GM04503 (cell line): ENCODE data around the gene CRHBP.
"Not testable (repeated sequence)": the region's sequence is repeated elsewhere in the genome, so short reads cannot be mapped to it uniquely, and the experiment has no call there.

ENCODE experiments used
- DNase-seq: peaks from one replicate; pipeline ENCODE4 v3.0.0-alpha.2; 2012; ENCODE audit warnings: low read depth

The CRHBP gene, protein sequence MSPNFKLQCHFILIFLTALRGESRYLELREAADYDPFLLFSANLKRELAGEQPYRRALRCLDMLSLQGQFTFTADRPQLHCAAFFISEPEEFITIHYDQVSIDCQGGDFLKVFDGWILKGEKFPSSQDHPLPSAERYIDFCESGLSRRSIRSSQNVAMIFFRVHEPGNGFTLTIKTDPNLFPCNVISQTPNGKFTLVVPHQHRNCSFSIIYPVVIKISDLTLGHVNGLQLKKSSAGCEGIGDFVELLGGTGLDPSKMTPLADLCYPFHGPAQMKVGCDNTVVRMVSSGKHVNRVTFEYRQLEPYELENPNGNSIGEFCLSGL

DNA sequence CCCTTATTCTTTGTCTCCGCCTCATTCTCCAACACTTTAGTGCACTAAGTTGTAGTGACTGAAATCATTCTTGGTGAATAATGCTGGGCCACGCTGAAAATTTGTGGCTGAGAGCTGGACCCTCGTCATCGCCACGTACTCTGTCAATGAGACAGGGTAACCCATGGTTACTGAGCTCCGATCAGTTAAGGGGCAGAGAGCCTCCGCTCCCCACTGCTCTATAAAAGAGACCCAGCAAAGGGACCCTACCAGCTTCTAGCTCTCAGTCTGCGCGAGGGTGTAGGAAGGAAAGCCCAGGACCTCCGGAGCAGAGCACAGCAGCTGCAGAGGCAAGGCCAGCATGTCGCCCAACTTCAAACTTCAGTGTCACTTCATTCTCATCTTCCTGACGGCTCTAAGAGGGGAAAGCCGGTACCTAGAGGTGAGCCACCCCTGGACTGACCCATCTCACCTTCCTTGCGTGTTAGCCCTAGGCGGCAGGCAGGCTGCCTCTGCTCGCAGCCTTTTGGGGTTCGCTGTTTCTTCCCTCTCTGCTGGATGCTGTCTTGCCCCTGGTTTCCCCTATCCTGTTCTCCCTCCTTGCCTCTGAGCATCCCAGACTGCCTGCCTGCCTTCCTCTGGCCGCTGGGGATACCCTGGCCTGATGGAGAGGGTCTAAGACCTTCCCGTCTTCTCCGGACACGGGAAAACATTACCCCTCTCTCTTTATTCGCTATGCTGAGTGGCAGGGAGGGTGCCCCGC lies at the start of gene CRHBP:
Gene CRHBP, plus strand, starts transcription at position 251 of the 742 bp plus-strand sequence. Its CDS starts 90 bp downstream, at position 341.
- no peak for DNase-seq

DNA sequence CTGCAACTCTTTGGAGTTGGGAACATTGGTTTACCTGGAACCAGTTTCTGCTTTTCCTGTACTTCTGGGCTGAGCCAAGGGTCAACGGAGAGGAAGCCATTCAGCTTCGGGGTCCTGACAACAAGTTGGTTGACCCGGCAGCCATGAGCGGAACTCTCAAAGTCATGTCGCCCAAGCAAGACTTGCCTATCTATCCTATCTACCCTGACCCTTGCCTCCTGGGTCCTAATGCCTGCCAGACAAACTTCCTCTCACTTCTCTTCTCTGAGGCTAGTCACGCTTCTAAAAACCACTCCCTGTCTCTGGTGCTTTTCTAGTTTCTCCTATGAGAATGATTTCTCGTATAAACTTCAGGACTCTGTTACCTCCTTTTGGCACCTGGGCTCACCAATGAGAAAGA lies 44.7 kb upstream of the CRHBP start:
- no peak for DNase-seq

DNA sequence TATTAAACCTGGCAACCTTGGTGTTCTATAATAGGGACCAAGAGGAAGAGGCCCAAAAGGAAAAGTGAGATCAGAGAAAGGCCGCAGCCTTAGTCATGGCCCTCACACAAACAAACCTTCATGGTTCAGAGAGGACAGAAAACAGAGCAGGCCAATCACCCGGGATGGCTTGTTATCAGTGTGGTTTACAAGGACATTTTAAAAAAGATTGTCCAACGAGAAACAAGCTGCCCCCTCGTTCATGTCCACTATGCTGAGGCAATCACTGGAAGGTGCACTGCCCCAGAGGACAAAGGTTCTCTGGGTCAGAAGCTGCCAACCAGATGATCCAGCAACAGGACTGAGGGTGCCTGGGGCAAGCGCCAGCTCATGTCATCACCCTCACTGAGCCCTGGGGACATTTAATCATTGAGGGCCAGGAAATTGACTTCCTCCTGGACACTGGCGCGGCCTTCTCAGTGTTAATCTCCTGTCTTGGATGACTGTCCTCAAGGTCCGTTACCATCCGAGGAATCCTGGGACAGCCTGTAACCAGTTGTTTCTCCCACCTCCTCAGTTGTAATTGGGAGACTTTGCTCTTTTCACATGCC lies 42.4 kb upstream of the CRHBP start:
- not testable (repeated sequence) for DNase-seq

DNA sequence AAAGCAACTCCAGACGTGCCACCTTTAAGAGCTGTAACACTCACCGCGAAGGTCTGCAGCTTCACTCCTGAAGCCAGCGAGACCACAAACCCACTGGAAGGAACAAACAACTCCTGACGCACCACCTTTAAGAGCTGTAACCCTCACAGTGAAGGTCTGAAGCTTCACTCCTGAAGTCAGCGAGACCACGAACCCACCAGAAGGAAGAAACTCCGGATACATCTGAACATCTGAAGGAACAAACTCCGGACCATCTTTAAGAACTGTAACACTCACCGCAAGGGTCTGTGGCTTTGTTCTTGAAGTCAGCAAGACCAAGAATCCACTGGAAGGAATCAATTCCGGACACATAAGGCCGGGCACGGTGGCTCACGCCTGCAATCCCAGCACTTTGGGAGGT lies 38.2 kb upstream of the CRHBP start:
- not testable (repeated sequence) for DNase-seq

DNA sequence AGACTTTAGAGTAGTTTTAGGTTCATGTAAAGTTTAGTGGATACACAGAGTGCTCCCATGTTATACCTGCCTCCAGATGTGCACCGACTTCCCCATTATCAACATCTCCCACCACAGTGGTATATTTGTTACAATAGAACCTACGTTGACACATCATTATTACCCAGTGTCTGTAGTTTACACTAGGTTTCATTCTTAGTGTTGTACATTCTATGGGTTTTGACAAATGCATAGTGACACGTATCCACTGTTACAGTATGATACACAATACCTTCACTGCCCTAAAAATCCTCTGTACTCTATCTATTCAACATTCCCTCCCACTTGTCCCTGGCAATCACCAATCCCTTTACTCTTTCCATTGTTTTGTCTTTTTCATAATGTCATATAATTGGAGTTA lies 34.3 kb upstream of the CRHBP start:
- no peak for DNase-seq

DNA sequence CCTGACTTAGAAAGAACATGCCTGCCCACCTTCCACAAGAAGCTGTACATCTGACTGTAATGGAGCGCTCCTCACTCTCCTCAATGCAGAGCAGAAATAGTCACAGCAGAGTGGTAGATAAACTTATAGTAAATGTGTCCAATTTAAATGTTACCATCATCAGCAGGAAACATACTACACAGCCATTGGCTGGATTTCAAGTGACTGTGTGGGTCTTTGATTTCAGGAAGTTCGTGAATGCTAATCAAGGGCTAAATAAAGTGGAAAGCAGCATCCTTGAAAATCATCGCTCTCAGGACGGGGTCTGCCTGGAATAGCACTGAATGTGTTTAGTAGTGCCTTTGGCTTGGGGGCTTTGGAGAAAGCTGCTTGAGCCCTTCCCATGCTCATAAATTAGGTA lies 32.4 kb upstream of the CRHBP start:
- DNase-seq: no peak

DNA sequence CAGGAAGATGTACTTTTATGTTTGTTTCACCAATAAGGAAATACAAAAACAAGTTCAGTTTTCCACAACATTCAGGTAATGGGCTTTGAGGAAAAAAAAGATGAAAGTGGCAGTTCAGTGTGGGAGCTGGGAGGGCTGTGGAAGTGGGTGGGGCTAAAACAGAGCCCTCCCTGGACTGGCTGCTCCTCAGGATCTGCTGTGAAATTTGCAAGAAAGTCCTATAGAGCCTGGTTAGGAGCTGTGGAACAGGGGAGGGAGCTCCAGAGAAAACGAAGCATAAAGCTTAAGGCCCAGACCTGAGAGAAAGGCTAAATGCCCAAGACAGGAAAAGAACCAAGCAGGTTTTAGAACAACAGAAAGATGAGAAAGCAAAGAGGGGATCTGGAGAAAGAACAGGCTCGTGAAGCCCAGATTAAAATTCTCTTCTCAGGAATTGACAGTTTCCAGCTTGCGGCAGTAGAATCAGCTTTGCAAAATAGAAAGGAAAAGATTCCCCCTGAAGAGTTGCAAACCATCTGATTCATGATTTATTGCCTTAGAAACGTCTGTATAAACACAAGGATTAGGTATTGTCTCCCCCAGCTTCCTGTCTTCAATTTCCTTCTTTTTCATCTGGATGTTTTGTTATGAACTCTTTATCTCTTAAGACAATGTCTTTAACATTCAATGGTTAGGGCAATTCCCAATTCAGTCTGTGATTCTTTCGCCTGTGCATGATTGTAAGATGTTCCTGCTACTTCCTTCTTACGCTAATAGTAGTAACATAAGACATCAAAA lies 26.3 kb upstream of the CRHBP start:
- DNase-seq: no peak

DNA sequence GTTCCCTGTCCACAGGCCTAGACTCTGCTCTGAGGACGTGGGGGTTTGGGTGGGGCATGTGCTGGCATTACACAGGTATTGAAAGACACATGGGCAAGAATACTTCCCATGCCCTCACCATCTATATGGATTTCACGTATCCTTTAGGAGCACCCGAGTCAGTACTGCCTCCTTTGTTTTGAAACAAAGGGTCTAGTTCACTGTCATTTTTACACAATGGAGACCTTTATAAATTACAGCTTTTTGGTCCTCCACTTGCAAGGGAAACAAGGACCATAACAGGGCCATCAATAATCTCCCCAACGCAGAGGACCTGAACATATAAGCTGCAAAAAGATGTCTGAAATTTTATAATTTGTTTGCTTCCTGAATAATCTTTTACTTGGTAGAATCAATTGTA lies 24.9 kb upstream of the CRHBP start:
- no peak for DNase-seq

DNA sequence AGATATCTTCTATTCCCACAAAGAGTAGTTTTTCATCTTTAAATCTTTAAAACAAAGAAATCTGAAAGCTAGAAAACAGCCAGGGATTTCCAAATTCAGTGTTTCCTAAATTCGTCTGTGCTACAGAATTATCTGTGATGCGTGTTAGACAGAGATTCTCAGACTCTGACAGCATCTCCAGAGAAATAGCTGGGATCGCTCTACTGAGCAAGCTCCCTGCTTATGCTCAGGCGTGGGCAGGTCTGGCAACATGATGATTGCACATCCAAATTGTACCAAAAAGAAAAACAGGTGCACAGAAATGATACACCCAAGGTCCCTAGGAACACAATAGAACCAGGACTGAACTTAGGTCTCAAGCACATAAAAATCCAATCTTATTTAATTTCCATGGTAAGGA lies 22.8 kb upstream of the CRHBP start:
- no peak for DNase-seq

DNA sequence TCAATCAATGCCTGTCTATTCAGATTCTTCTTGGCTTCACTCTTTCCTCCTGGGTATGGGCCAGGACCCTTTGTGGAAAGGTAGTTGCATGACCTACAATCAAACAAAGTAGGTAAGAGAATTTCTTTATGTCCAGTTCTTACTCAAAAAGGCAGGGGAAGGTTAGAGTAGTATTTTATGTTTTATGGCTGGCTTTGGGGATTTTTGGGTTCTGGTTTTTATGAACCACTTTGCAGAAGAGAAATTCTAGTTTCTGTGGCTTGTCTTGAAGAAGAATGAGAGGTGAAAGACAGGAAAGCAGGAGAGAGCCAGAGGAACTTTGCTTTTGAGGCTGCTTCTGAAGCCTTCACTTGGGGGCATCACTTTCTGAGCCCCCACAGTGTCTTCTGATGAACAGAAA lies 14.7 kb upstream of the CRHBP start:
- DNase-seq: no peak

DNA sequence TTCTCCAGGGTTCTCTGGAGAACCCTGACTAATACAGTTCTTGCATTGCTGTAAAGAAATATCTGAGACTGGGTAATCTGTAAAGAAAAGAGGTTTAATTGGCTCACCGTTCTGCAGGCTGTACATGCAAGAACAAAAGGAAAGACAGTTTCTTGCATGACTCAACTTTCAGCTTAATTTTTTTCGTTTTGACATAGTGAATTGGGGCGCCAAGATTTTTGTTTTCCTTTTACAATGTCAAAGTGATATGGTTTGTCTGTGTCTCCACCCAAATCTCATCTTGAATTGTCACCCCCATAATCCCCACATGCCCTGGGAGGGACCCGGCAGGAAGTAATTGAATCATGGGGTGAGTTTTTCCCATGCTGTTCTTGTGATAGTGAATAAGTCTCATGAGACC lies 11.8 kb upstream of the CRHBP start:
- no peak for DNase-seq

DNA sequence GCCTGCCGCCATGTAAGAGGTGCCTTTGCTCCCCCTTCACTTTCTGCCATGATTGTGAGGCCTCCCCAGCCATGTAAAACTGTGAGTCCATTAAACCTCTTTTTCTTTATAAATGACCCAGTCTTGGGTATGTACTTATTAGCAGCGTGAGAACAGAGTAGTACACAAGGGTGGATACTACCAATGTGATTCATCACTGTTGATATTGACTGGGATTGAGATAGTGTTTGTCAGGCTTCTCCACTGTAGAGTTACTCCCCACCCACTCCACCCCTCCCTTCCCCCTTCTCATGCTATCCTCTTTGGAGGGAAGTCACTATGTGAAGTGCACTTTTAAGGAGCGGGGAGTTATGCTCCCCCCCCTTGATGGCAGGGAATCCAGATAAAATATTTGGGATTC lies 11.4 kb upstream of the CRHBP start:
- no peak for DNase-seq

DNA sequence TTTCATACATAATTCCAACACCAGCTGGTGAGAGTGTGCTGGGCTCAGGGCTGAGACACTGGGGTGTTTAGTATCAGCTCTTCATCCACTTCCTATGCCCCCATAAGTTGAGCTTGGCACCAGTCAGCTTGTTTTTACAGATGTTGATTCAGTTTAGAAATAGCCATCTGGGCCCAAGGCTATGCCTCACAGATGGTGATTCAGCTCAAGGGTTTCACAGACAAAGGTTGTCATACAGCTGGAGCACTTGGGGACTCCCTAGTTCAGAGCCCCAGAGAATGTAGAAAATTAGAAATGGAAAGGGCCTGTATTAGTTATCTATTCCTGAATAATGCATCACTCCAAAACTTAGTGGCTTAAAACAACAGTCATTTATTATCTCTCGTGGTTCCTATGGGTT lies 10.3 kb upstream of the CRHBP start:
- peak; percentile 15 for DNase-seq

DNA sequence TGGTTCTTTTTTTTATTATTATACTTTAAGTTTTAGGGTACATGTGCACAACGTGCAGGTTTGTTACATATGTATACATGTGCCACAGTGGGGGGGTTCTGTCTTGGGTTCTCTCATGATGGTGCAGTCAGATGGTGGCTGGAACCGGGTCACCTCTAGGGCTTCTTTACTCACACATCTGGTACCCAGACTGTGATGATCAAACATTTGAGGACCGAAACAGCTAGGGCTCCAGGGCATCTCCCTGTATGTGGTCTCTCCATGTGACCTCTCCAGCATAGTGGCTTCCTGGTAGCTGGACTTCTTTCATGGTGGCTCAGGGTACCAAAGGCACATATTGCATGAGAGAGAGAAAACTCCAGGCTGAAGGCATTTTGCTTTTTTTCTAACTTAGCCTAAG lies 9.8 kb upstream of the CRHBP start:
- DNase-seq: no peak

DNA sequence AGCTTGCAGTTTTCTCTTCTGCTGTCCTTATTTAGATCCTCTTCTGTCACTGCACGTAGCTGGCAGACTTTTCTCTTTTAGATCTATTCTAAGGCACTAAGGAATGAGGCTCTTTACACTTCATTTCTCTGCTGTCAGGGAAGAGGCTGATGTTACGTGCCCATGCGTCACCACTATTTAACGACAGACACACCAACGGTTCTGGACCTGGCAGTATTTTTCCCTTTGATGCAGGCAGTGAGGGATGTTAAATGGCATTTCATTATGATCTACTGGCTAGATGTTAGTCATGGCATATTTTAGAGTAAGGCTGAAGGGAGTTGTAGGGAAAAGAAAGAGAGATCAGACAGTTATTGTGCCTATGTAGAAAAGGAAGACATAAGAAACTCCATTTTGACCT lies 8.2 kb upstream of the CRHBP start:
- DNase-seq: no peak

DNA sequence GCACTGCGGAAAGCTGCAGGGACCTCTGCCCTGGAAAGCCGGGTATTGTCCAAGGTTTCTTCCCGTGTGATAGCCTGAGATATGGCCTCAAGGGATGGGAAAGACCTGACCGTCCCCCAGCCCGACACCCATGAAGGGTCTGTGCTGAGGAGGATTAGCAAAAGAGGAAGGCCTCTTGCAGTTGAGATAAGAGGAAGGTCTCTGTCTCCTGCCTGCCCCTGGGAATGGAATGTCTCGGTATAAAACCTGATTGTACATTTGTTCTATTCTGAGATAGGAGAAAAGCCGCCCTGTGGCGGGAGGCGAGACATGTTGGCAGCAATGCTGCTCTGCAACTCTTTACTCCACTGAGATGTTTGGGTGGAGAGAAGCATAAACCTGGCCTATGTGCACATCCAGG lies 7.6 kb upstream of the CRHBP start:
- DNase-seq: not testable (repeated sequence)

DNA sequence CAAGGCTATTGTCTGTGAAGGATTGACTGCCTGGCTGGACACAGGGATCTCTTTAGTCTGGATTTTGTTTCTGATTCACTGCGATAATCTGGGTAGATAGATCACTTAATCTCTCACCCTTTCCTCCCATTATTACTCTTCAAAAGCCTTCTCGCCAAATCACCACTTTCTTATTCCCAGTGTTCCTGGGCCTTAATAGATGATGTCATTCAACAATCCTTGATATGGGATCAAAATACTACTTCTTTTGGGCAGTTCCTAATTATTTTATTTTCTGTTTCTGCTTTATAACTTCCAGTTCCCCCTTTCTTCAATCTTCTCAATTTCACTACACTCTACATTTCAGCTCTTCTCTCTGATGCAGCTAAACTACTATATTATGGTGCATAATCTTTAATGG lies 6.8 kb upstream of the CRHBP start:
- no peak for DNase-seq

DNA sequence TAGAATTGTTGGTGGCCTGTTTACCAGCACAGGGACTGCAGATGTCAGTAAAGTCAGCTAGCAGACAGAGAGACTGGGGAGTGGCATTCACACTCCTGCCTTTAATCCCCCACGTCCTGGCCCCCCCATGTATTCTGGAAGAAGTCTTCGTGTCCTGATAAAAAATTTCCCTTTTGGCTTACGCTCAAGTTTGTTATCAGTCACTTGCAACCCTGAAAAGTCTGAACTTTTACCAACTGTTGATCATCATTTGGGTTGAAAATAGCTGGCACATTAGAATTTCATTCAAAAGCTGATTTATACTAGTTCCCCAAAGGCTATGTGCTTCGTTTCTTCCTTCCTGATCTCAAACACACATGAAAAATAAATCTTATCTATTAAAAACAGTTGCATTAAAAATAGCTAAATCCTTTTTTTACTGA lies 5.8 kb upstream of the CRHBP start:
- DNase-seq: no peak

DNA sequence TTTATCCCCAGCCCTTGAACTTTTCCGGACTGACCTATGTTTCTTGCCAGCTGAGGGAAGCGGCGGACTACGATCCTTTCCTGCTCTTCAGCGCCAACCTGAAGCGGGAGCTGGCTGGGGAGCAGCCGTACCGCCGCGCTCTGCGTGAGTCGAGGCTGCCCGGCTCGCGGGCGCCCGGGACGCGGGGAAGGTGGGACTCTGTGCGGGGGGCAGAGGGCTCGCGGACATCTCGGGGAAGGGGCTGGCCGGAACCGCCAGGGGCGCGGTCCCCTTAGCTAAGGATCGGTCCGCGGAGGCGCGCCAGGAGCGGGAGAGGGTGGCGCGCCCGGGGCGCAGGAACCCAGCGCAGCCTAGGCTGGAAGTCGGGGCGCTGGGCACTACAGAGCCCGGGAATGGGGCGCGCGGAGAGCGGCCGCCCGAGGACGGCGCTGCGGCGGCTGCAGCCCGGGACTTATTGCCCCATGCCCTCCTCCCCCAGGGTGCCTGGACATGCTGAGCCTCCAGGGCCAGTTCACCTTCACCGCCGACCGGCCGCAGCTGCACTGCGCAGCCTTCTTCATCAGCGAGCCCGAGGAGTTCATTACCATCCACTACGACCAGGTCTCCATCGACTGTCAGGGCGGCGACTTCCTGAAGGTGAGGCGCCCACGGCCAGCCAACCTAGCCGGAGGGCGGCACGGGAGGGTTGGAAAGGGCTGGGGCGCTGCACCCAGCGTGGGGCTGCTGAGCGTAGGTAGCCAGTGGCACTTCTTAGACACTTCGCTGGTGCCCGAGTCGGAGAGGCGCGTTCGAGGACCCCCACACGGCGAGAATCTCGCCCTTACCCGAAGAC lies 922 bp downstream of the CRHBP start:
- DNase-seq: no peak

DNA sequence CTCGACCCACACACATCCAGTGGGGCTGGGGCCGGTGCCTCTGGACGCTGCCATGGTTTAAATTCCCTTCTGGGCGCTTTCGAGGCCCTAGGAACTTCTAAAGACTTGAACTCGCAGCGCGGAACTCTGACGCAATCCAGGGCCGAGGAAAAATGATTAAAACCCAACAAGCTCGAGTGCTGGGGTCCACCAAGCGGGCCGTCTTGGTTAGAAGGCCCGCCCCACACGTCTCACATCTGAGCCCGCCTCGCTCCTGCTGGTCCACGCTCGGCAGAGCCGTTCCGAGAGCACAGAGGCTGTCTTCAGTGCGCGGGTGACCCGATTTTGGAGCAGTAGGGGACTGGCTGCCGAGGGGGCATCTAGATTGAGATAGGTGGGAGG lies 1.5 kb downstream of the CRHBP start:
- DNase-seq: no peak

DNA sequence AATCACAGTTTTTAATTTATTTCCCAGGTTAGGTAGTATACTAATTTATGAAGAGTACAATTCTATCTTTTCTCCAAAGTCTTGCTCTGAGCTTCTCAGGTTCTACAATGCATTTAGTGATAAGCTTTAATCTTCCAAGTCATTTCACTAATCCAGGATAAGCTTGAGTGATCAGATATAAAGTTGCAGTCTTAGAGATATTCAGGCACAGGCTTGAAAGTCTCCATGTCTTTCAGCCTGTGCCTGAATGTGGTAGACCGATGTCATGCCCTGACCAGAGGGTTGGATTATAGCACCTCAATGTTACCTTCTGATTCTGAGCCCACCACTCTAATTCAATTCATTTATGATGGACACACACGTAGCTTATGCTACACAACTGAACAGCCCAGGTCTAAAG lies 3.2 kb downstream of the CRHBP start:
- no peak for DNase-seq
